ENCODE results near the gene TDP2. TPM values are rescaled to one million over a fixed set of nuclear protein-coding genes. Genes with fewer than 3 reads are reported as not detected.

TDP2 gene
- total and polyA plus RNA-seq, 2 donors (not counting 1 experiment from before 2014, with no cell fraction given): 19.4 to 63.5 TPM

- CTCF ChIA-PET: no interaction called here
- 97% methylated on average over 3 of the region's 10 CpGs for WGBS (ENCODE audit: insufficient coverage)
- intact Hi-C loops (cut with micrococcal nuclease): no loop called here
- peaks cover 80% of the 10 kb centered on the region for H4K20me1 ChIP-seq (ENCODE audit: control insufficient read depth, insufficient read depth, low read length, poor library complexity, severe bottlenecking)
- H3K27me3 ChIP-seq (replicated peaks in 1 of 4; ENCODE audit: control extremely low read depth in 1 of 4, control insufficient read depth in 3 of 4, insufficient read depth in 4 of 4, low read length in 3 of 4): no peaks in the 10 kb centered on the region
- H3K4me3 Mint-ChIP-seq: no peak overlapping the region
- H3K27ac ChIP-seq (ENCODE audit: low read length in 2 of 2): peak overlapping the region in 1 of 2 donors; percentile 8
- no peaks in the 10 kb centered on the region for H3K9me3 Mint-ChIP-seq (ENCODE audit: insufficient read depth)
- H3K4me3 ChIP-seq (ENCODE audit: control extremely low read depth in 1 of 5, extremely low read depth in 1 of 5, insufficient read depth in 1 of 5, low read depth in 2 of 5, low read length in 4 of 5): no peak overlapping the region
- H3K9me3 ChIP-seq (ENCODE audit: control extremely low read depth in 1 of 3, control insufficient read depth in 2 of 3, insufficient read depth in 1 of 3, low read length in 2 of 3): no peaks in the 10 kb centered on the region
- no peaks in the 10 kb centered on the region for H3K27me3 Mint-ChIP-seq
- TF ChIP-seq CTCF (IDR thresholded peaks at IDR 0.05) (no peak), EZH2 (IDR thresholded peaks at IDR 0.05; ENCODE audit: borderline replicate concordance, insufficient read depth, low read depth, low read length, poor library complexity, severe bottlenecking) (no peak)
- no peak for ATAC-seq (ENCODE audit: low read depth)
- H3K36me3 ChIP-seq (replicated peaks in 1 of 2; ENCODE audit: control extremely low read depth in 1 of 2, control insufficient read depth in 1 of 2, extremely low read depth in 1 of 2, insufficient read depth in 2 of 2, low read length in 1 of 2): peaks cover 16 to 91% of the 10 kb centered on the region in 2 experiments
- POLR2A ChIA-PET: no interaction called here
- no peak overlapping the region for H3K9ac ChIP-seq (ENCODE audit: low read length)
- H3K79me2 ChIP-seq (ENCODE audit: control insufficient read depth, insufficient read depth, low read length): peaks cover 66% of the 10 kb centered on the region
- DNase-seq: no peak
- peaks cover 49% of the 10 kb centered on the region for H3K4me1 Mint-ChIP-seq
- H3K4me1 ChIP-seq (ENCODE audit: control insufficient read depth in 2 of 2, insufficient read depth in 2 of 2, low read length in 2 of 2): peaks cover 0 to 16% of the 10 kb centered on the region in 2 donors
- H2AFZ ChIP-seq (ENCODE audit: insufficient read depth, low read depth, low read length, poor library complexity, severe bottlenecking): no peak overlapping the region
- no peak overlapping the region for H3K27ac Mint-ChIP-seq
- no peak overlapping the region for H3K4me2 ChIP-seq (replicated peaks; ENCODE audit: low read depth, low read length, poor library complexity, severe bottlenecking)
These were observed 44.0 kb upstream of the TDP2 start for GRCh38 chr6:24710519-24711303.

All from B cell (primary cell).